HG03354 (cell line): ENCODE measurements around the gene CEACAM21.

Source experiments
- ATAC-seq: cut with Tn5 transposase; IDR thresholded peaks from one replicate; pipeline ENCODE4 v1.9.1; 2021; ENCODE audit warnings: mild to moderate bottlenecking; ENCODE audit not compliant: unreplicated experiment, poor library complexity, severe bottlenecking

CEACAM21 gene

DNA sequence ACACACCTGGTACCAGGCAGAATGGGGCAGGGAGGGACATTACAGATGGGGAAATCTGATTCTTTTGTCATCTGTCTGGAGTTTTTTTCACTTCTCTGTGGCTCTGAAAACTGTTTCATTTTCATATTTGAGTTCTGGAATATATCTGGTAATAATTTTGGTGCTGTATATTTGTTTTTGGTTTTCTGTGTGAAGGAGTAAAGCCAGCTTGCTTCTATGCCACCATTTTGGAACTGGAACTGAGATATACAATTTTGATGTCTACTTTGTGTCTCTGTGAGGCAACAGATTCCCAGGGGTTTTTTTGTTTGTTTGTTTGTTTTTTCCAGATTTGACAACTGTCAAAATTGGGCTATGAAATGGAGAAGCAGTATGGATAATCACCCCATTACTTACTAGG is 34.8 kb downstream of the CEACAM21 start:
- no peak for ATAC-seq

DNA sequence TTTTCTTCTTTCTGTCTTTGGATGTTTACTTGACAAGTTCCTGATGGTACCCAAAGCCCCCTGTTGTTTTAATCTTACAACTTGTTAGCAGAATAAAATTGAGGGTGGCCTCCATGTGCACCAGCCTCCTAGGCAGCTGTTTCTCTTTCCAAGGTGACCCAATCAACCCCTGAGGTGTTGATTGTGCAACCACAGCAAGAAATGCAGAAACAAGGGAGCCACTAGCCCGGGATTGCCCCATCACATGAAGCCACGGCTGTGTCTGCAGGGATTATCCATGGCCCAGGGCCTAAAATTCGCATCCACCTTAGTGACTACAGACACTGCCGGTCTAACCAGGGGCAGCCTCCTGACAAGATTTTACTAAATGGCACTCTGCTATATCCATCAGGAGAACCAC is 36.5 kb downstream of the CEACAM21 start:
- ATAC-seq: no peak

- no peak for ATAC-seq
Measured at GRCh38 chr19:41615207-41615606, 39.2 kb downstream of the CEACAM21 start.

DNA sequence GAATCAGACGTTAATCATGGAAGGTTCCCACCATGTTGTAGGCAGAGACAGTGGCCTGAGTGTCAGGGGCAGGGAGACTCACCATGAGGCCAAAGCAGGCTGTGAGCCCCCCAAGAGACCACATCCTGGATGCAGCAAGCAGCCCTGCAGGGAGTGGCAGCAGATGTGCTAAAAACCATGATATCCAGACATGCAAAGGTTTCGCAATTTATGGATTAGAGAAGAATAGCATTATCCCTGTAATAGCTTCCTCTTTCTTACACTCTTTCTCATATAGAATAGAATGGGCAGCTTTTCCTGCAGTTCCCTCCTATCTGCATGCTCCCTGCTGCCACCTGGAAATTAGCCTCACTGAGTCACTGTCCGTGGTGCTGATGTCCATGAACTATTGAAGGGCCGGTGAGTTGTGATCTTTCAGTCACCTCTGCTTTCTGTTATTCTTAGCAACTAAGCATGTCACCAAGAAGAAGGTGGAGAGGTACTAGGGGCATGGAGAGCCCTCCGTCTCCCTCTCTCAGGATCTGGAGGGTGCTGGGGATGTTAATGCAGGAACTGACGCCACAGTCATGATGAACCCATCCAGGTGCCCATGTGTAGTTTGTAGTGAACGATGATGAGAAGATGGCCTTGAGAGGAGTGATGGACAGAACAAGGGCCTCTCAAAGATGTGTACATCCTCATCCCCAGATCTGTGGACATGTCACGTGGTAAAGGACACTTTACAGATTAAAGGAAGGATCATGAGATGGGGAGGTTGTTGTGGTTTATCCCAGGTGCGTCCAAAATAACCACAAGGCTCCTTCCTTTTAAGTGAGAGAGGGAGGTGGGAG is 41.0 kb downstream of the CEACAM21 start:
- ATAC-seq: no peak

GRCh38 chr19:41617941-41618730 is 42.2 kb downstream of the CEACAM21 start:
- no peak for ATAC-seq

DNA sequence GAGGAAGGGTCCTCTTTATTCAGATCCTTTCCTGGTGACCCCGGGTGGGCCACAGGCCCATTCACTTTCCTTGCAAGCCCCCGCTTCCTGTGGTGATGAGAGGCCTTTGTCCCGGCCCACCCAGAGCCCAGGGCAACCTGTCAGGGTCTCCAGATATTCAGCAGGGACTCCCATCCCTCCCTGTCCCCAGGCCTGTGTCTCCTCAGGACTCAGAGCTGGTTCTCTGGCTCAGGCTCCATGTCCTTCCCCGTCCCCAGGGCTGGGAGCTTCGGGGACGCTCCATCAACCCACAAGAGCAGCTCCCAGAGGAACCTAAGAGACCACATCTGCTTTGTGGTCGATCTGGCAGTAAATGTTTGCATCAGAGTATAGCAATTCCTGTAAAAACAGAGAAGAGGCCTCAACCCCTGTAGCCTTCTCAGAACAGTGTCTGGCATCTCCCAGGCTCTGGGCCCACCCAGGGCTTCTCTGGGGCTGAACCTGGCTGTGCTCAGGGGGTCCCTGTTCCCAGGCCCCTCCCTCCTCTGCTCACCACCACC is 43.1 kb downstream of the CEACAM21 start:
- no peak for ATAC-seq

GRCh38 chr19:41620171-41620570 is 44.2 kb downstream of the CEACAM21 start:
- ATAC-seq: no peak

DNA sequence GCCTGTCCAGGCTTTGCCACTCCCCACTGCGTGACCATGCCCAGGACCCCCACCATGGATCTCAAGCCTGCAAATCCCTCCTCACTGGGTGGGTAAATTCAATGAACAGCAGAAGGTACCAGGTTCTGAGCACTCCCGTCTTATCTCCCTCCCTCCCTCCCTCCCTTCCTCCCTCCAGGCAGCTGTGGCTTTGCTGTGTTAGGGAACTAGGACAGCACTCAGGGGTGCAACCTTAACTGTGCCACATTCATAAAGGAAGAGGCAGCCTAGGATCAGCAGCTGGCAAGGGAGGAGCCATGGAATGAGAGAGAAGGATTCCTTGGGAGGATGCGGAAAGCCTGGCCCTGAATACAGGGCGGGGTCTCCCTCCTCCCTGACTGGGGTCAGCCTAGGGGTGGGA is 45.3 kb downstream of the CEACAM21 start:
- no peak for ATAC-seq

- no peak for ATAC-seq
Measured at GRCh38 chr19:41621654-41622053, 45.7 kb downstream of the CEACAM21 start.

DNA sequence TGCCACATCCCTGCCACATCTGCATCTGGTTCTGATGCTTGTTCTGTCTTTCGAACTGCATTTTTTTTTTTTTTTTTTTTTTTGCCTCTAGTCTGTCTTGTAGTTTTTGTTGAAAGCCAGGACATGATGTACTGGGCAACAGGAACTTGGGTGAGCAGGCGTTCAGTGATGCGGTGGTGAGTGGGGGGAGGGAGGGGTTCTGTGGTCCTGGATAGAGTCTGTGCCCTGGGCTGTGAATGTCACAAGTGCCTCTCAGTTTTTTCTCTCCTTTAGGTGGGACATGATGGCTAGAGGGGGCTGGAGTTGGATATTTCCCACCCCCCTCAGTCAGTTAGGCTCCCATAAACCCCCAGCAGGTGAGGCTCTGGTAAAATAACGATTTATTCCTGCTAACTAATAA is 47.4 kb downstream of the CEACAM21 start:
- no peak for ATAC-seq

- ATAC-seq: no peak
Measured at GRCh38 chr19:41624515-41624914, 48.5 kb downstream of the CEACAM21 start.

DNA sequence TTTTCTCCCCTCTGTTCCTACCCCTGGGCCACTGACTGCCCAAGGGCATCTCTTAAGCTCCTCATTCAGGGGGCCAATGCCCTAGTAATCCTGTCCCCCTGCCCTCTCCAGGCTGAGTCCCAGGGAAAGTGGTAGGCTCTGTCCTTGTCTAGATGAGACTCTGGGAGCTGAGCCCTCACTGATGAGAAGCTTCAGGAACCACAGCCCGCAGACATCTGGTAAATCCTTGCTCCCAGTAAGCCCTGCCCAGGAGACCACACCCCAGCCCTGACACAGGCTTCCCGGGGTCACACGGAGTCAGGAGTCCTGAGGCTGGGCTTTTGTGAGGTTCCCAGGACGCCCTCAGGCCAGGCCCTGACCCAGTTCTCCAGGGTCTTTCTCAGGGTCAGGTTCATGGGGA is 49.0 kb downstream of the CEACAM21 start:
- ATAC-seq: no peak

GRCh38 chr19:41626278-41626677 is 50.3 kb downstream of the CEACAM21 start:
- no peak for ATAC-seq

GRCh38 chr19:41626877-41627276 is 50.9 kb downstream of the CEACAM21 start, which contains the start of gene CEACAM4:
TSS of gene CEACAM4 (minus strand) at chr19:41627074. CDS start at chr19:41626963, 111 bp downstream.
- ATAC-seq: no peak

DNA sequence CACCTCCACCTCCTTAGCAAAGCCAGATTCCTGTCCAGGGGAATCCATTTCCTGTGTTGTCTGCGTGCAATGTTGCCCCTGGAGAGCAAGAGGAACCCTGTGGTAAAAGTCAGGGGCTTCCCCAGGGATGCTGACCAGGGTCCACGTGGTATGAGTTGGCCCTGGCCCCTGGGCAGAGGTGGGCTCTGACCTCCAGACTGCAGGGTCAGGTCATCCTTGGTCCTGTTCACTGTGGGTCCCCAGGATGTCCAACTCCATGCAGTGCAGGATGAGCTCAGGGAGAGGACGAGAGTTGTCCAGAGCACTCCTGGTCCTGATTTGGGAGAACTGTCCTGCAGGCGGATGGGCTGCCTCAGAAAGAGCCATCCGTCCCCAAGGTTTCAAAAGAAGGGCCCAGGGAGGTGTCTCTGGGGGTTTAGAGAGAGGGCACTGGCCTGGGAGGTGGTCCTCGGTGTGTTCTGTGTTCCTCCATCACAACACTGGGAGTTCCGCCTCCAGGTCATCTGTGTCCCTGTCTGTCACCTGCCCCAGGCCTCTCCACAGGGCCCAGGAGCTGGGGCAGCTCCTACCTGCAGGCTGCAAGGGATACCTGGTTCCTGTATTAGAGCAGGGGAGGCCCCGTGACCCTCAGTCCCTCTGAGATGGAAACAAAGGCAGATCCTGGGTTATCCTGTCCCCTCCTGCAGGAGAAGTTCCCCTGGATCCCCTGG is 52.2 kb downstream of the CEACAM21 start:
- ATAC-seq: no peak
